Loucy (cell line): ENCODE data around the gene PLXDC1.

ENCODE experiments used
- H2AFZ ChIP-seq: fragments of 200-600 bp; sonication (generic); 2 replicates; pipeline ENCODE4 v1.6.0; 2016; ENCODE audit warnings: antibody characterized with exemption, mild to moderate bottlenecking, low read length, moderate library complexity
- H3F3A ChIP-seq: fragments of 200-600 bp; 2 replicates; pipeline ENCODE4 v1.6.0; 2016; ENCODE audit warnings: antibody characterized with exemption, low read depth, mild to moderate bottlenecking
- H3K27me3 ChIP-seq: fragments of 200-600 bp; sonication (generic); 2 replicates; pipeline ENCODE4 v1.6.1; 2014; ENCODE audit warnings: low read length, mild to moderate bottlenecking; ENCODE audit not compliant: insufficient read depth, poor library complexity, severe bottlenecking
- H3K36me3 ChIP-seq: fragments of 200-600 bp; sonication (generic); 2 replicates; pipeline ENCODE4 v1.6.1; 2016; ENCODE audit warnings: low read length; ENCODE audit not compliant: insufficient read depth
- H3K4me1 ChIP-seq: fragments of 200-600 bp; sonication (generic); 2 replicates; pipeline ENCODE4 v1.5.1; 2014; ENCODE audit warnings: low read length, mild to moderate bottlenecking; ENCODE audit not compliant: insufficient read depth, poor library complexity, severe bottlenecking
- H3K4me2 ChIP-seq: fragments of 200-600 bp; sonication (generic); 2 replicates; pipeline ENCODE4 v1.6.0; 2014; ENCODE audit warnings: antibody characterized with exemption, low read length, low read depth, mild to moderate bottlenecking; ENCODE audit not compliant: poor library complexity, severe bottlenecking
- H3K4me3 ChIP-seq: fragments of 200-600 bp; sonication (generic); 2 replicates; pipeline ENCODE4 v1.5.1; 2014; ENCODE audit warnings: low read length, mild to moderate bottlenecking, mixed read lengths; ENCODE audit not compliant: poor library complexity, severe bottlenecking
- H3K79me2 ChIP-seq: fragments of 200-600 bp; sonication (generic); 2 replicates; pipeline ENCODE4 v1.6.1; 2014; ENCODE audit warnings: low read length; ENCODE audit not compliant: insufficient read depth
- H3K9ac ChIP-seq: fragments of 200-600 bp; sonication (generic); 2 replicates; pipeline ENCODE4 v1.6.0; 2014; ENCODE audit warnings: mild to moderate bottlenecking, low read depth, low read length, moderate library complexity; ENCODE audit not compliant: poor library complexity, severe bottlenecking
- H3K9me2 ChIP-seq: fragments of 200-600 bp; sonication (generic); replicated peaks from 2 replicates; pipeline ENCODE4 v1.6.1; 2016; ENCODE audit warnings: low read depth, low read length, mixed read lengths
- H3K9me3 ChIP-seq: fragments of 200-600 bp; sonication (generic); 2 replicates; pipeline ENCODE4 v1.6.1; 2014; ENCODE audit warnings: mild to moderate bottlenecking, antibody characterized with exemption, low read length, low read depth; ENCODE audit not compliant: insufficient read depth
- H4K20me1 ChIP-seq: fragments of 200-600 bp; sonication (generic); 2 replicates; pipeline ENCODE4 v1.6.0; 2014; ENCODE audit warnings: antibody characterized with exemption, low read length, mild to moderate bottlenecking; ENCODE audit not compliant: insufficient read depth, poor library complexity, severe bottlenecking
- CTCF ChIP-seq: fragments of 200-600 bp; sonication (generic); conservative IDR thresholded peaks from 2 replicates; pipeline ENCODE4 v1.5.1; 2014; ENCODE audit warnings: mild to moderate bottlenecking, antibody characterized with exemption, low read length
- EZH2phosphoT487 ChIP-seq: fragments of 200-600 bp; IDR thresholded peaks from 2 replicates; pipeline ENCODE4 v1.6.1; 2018; ENCODE audit warnings: antibody characterized with exemption, mild to moderate bottlenecking, moderate library complexity, borderline replicate concordance

Gene PLXDC1

GRCh38 chr17:39153599-39154051, 2.2 kb upstream of the PLXDC1 start:
- Histone ChIP-seq H3K4me2 (peak overlapping the region; percentile 95), H3K9me2 (no peaks in the 10 kb centered on the region), H3K9ac (peak overlapping the region; percentile 91), H3K9me3 (no peaks in the 10 kb centered on the region), H4K20me1 (no peaks in the 10 kb centered on the region), H3K4me3 (peak overlapping the region; percentile 87), H3K36me3 (no peaks in the 10 kb centered on the region), H3K4me1 (peaks cover 23% of the 10 kb centered on the region), H3K27me3 (no peaks in the 10 kb centered on the region), H3K79me2 (no peaks in the 10 kb centered on the region), H3F3A (0 out of 2 replicates have a peak, but pooled peaks cover 3% of the 10 kb centered on the region), H2AFZ (peak overlapping the region; percentile 90)
- no peak for TF ChIP-seq CTCF
- no peak for TF ChIP-seq EZH2phosphoT487

DNA sequence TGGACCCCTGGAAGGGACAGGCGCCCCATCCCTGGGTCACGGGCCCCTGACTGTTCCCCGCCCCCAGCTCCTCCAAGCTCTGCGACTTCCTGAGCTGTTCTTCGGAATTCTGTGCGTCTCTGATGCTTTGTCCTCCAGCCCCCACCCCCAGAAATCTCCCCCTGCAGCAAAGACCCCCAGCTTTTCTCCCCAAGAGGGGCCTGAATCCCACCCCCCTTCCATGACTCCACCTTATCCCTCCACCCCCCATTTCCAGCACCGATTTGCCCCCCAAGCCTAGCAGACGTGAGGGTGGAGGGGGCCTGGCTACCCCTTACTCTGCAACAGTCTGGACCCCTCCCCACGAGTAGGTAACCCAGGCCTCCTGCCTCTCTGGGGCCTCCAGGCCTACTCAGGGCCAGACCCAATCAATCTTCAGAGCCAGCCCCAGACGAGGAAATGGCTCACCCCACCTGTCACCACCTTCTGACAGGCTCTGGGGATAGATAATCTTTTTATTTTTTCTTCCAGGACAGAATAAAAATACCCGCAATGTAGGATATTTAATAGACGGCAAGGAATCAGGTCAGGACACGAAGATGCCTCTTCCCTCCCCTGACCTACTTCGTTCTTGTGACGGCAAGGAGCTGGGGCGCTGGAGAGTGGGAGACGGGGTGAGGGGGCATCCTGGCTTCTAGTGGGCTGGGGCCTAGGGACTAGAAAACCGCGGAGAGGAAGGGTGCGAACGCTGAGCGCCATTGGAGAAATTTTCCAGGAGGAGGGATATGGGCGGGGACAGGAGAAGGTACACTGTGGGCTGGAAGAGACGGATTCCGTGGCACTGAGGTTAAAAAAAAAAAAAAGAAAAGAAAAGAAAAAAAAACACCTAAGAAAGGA, 744 bp upstream of the PLXDC1 start:
- Histone ChIP-seq H3K4me1 (peaks cover 23% of the 10 kb centered on the region), H3K9me2 (no peaks in the 10 kb centered on the region), H3K27me3 (no peaks in the 10 kb centered on the region), H3K79me2 (no peaks in the 10 kb centered on the region), H3K36me3 (no peaks in the 10 kb centered on the region), H3F3A (0 out of 2 replicates have a peak, but pooled peaks cover 3% of the 10 kb centered on the region), H4K20me1 (no peaks in the 10 kb centered on the region), H3K9me3 (no peaks in the 10 kb centered on the region), H3K9ac (peak overlapping the region; percentile 91), H3K4me3 (peak overlapping the region; percentile 87), H2AFZ (0 out of 2 replicates have a peak overlapping the region, but pooled peaks have one; percentile 69), H3K4me2 (peak overlapping the region; percentile 95)
- TF ChIP-seq CTCF: no peak
- TF ChIP-seq EZH2phosphoT487: no peak

DNA sequence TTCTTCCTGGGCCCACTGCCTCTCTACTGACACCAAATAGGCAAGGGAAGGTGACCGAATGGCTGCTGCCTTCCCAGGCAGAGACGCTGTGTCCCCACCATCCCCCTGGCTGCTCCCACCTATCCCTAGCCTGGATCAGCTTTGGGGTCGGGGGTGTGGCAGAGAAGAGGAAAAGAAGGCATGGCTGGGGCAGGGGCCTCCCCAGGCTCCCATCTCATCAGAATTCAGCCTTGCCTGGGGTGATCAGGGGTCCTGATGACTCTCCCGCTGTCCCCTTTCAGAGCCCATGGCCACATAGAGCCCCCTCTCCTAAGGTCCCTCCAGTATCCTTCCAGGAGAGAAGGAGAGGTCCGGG, 665 bp downstream of the PLXDC1 start:
- no peaks in the 10 kb centered on the region for H3K36me3 ChIP-seq
- H2AFZ ChIP-seq: 0 out of 2 replicates have a peak overlapping the region, but pooled peaks have one; percentile 39
- no peaks in the 10 kb centered on the region for H3K9me3 ChIP-seq
- H3K9me2 ChIP-seq: no peaks in the 10 kb centered on the region
- TF ChIP-seq CTCF (no peak), EZH2phosphoT487 (no peak)
- no peak overlapping the region for H3K9ac ChIP-seq
- peaks cover 18% of the 10 kb centered on the region for H3K4me1 ChIP-seq
- H3K4me3 ChIP-seq: peak overlapping the region; percentile 56
- 0 out of 2 replicates have a peak, but pooled peaks cover 3% of the 10 kb centered on the region for H3F3A ChIP-seq
- no peaks in the 10 kb centered on the region for H4K20me1 ChIP-seq
- H3K4me2 ChIP-seq: peak overlapping the region; percentile 66
- no peaks in the 10 kb centered on the region for H3K79me2 ChIP-seq
- no peaks in the 10 kb centered on the region for H3K27me3 ChIP-seq
